NCI-H146 treated with DMSO at 0.1 percent for 48 hours (cell line): Measurements from ENCODE around the gene CARD10.
"Not testable (repeated sequence)": the region's sequence is repeated elsewhere in the genome, so short reads cannot be mapped to it uniquely, and the experiment has no call there.

ENCODE experiments used
- DNase-seq: peaks from one replicate; lab custom pipeline; 2025; ENCODE audit not compliant: unreplicated experiment; lab: John Stamatoyannopoulos, UW

CARD10 gene

GRCh38 chr22:37529652-37530345 lies 10.6 kb upstream of the CARD10 start:
- no peak for DNase-seq

GRCh38 chr22:37527952-37528351 lies 8.7 kb upstream of the CARD10 start:
- not testable (repeated sequence) for DNase-seq

GRCh38 chr22:37527081-37527752 lies 8.0 kb upstream of the CARD10 start:
- DNase-seq: not testable (repeated sequence)

GRCh38 chr22:37526376-37526775 lies 7.2 kb upstream of the CARD10 start:
- DNase-seq: no peak

GRCh38 chr22:37525746-37526350 lies 6.6 kb upstream of the CARD10 start:
- DNase-seq: no peak

GRCh38 chr22:37525073-37525745 lies 6.0 kb upstream of the CARD10 start:
- no peak for DNase-seq

- DNase-seq: no peak
Observed at GRCh38 chr22:37522482-37522881, 3.3 kb upstream of the CARD10 start.

- DNase-seq: no peak
Observed at GRCh38 chr22:37521236-37521739, 2.1 kb upstream of the CARD10 start.

- DNase-seq: no peak
Observed at GRCh38 chr22:37520776-37521191, 1.6 kb upstream of the CARD10 start.

- DNase-seq: no peak
Observed at GRCh38 chr22:37518509-37519267, 527 bp downstream of the CARD10 start.

- no peak for DNase-seq
Observed at GRCh38 chr22:37517826-37518450, 1.3 kb downstream of the CARD10 start.

GRCh38 chr22:37516456-37516855 lies 2.8 kb downstream of the CARD10 start:
- DNase-seq: no peak

GRCh38 chr22:37515901-37516300 lies 3.3 kb downstream of the CARD10 start:
- no peak for DNase-seq

- DNase-seq: no peak
Observed at GRCh38 chr22:37514526-37515051, 4.6 kb downstream of the CARD10 start.

GRCh38 chr22:37511395-37512104 lies 7.7 kb downstream of the CARD10 start:
- no peak for DNase-seq

- no peak for DNase-seq
Observed at GRCh38 chr22:37510091-37510490, 9.1 kb downstream of the CARD10 start.

GRCh38 chr22:37509059-37509860 lies 10.0 kb downstream of the CARD10 start:
- no peak for DNase-seq

GRCh38 chr22:37508431-37508992 lies 10.7 kb downstream of the CARD10 start:
- DNase-seq: no peak
